ENCODE results near the gene TMEM233. TPM values are rescaled to one million over a fixed set of nuclear protein-coding genes. Genes with fewer than 3 reads are reported as not detected.
"Not testable (repeated sequence)": the region's sequence is repeated elsewhere in the genome, so short reads cannot be mapped to it uniquely, and the experiment has no call there.

The TMEM233 gene
- total and polyA plus RNA-seq, 2 experiments from 2014 or later = not detected

- no peak overlapping the region for H3K4me3 ChIP-seq
- no peaks in the 10 kb centered on the region for H4K20me1 ChIP-seq (ENCODE audit: insufficient read depth, poor library complexity, severe bottlenecking)
- H3K27ac ChIP-seq = no peak overlapping the region
- no peaks in the 10 kb centered on the region for H3K79me2 ChIP-seq
- no peak overlapping the region for H3K4me2 ChIP-seq
- no peaks in the 10 kb centered on the region for H3K36me3 ChIP-seq (replicated peaks; ENCODE audit: insufficient read depth, low read depth)
- no peak for DNase-seq (ENCODE audit: low spot score)
- H3K4me1 ChIP-seq (ENCODE audit: insufficient read depth) = no peaks in the 10 kb centered on the region
- H3K9me3 ChIP-seq (ENCODE audit: low read depth) = no peaks in the 10 kb centered on the region
- no peaks in the 10 kb centered on the region for H3K27me3 ChIP-seq
- H2AFZ ChIP-seq = no peak overlapping the region
- H3K9me2 ChIP-seq (replicated peaks; ENCODE audit: insufficient read depth) = no peaks in the 10 kb centered on the region
- TF ChIP-seq EZH2phosphoT487 (IDR thresholded peaks at IDR 0.05; ENCODE audit: low read depth, severe bottlenecking, unreplicated experiment) (no peak), EZH2 (IDR thresholded peaks at IDR 0.05; ENCODE audit: borderline replicate concordance) (no peak), CTCF (IDR thresholded peaks at IDR 0.05; ENCODE audit: poor library complexity) (no peak)
Measured at GRCh38 chr12:119614705-119615104, 21.1 kb downstream of the TMEM233 start.

GRCh38 chr12:119615518-119616475 is 22.2 kb downstream of the TMEM233 start:
- Histone ChIP-seq H3K36me3 (replicated peaks; ENCODE audit: insufficient read depth, low read depth) (no peaks in the 10 kb centered on the region), H3K9me3 (ENCODE audit: low read depth) (no peaks in the 10 kb centered on the region), H4K20me1 (ENCODE audit: insufficient read depth, poor library complexity, severe bottlenecking) (no peaks in the 10 kb centered on the region), H3K79me2 (no peaks in the 10 kb centered on the region), H3K27ac (no peak overlapping the region), H2AFZ (no peak overlapping the region), H3K4me2 (no peak overlapping the region), H3K9me2 (replicated peaks; ENCODE audit: insufficient read depth) (no peaks in the 10 kb centered on the region), H3K27me3 (no peaks in the 10 kb centered on the region), H3K4me1 (ENCODE audit: insufficient read depth) (no peaks in the 10 kb centered on the region), H3K4me3 (no peak overlapping the region)
- TF ChIP-seq CTCF (IDR thresholded peaks at IDR 0.05; ENCODE audit: poor library complexity) (no peak), EZH2 (IDR thresholded peaks at IDR 0.05; ENCODE audit: borderline replicate concordance) (no peak), EZH2phosphoT487 (IDR thresholded peaks at IDR 0.05; ENCODE audit: low read depth, severe bottlenecking, unreplicated experiment) (no peak)
- 72% methylated on average over 9 of the region's 9 CpGs for WGBS (ENCODE audit: low lambda C conversion rate, missing lambda C conversion rate)
- DNase-seq (ENCODE audit: low spot score) = no peak

GRCh38 chr12:119618328-119618896 is 24.8 kb downstream of the TMEM233 start:
- 91% methylated on average over 1 of the region's 1 CpG for WGBS (ENCODE audit: low lambda C conversion rate, missing lambda C conversion rate)
- H3K79me2 ChIP-seq; H4K20me1 ChIP-seq (ENCODE audit: insufficient read depth, poor library complexity, severe bottlenecking); H3K4me2 ChIP-seq; DNase-seq (ENCODE audit: low spot score); H3K36me3 ChIP-seq (replicated peaks; ENCODE audit: insufficient read depth, low read depth); H3K27ac ChIP-seq; H3K9me3 ChIP-seq (ENCODE audit: low read depth); H3K9me2 ChIP-seq (replicated peaks; ENCODE audit: insufficient read depth); H3K4me3 ChIP-seq; H2AFZ ChIP-seq; H3K4me1 ChIP-seq (ENCODE audit: insufficient read depth): not testable (repeated sequence)
- H3K27me3 ChIP-seq = peaks cover 11% of the 10 kb centered on the region

- Histone ChIP-seq H3K79me2 (no peaks in the 10 kb centered on the region), H4K20me1 (ENCODE audit: insufficient read depth, poor library complexity, severe bottlenecking) (no peaks in the 10 kb centered on the region), H3K4me2 (no peak overlapping the region), H3K36me3 (replicated peaks; ENCODE audit: insufficient read depth, low read depth) (no peaks in the 10 kb centered on the region), H3K4me3 (no peak overlapping the region), H3K27me3 (peaks cover 11% of the 10 kb centered on the region), H3K9me2 (replicated peaks; ENCODE audit: insufficient read depth) (no peaks in the 10 kb centered on the region), H3K4me1 (ENCODE audit: insufficient read depth) (no peaks in the 10 kb centered on the region), H2AFZ (no peak overlapping the region), H3K27ac (no peak overlapping the region), H3K9me3 (ENCODE audit: low read depth) (no peaks in the 10 kb centered on the region)
- TF ChIP-seq CTCF (IDR thresholded peaks at IDR 0.05; ENCODE audit: poor library complexity) (no peak), EZH2phosphoT487 (IDR thresholded peaks at IDR 0.05; ENCODE audit: low read depth, severe bottlenecking, unreplicated experiment) (no peak), EZH2 (IDR thresholded peaks at IDR 0.05; ENCODE audit: borderline replicate concordance) (no peak)
- 73% methylated on average over 1 of the region's 1 CpG for WGBS (ENCODE audit: low lambda C conversion rate, missing lambda C conversion rate)
- DNase-seq (ENCODE audit: low spot score) = no peak
Measured at GRCh38 chr12:119620490-119620889, 26.9 kb downstream of the TMEM233 start.
